CD14-positive monocyte (primary cell): ENCODE measurements around the gene B3GLCT. TPM values are rescaled to one million over a fixed set of nuclear protein-coding genes. Genes with fewer than 3 reads are reported as not detected.

ENCODE experiments used
- DNase-seq, 3 donors: peaks; one replicate each; pipeline ENCODE4 v3.0.0-alpha.2; 2011 to 2022
- H2AFZ ChIP-seq: 2 replicates; pipeline ENCODE4 v1.6.0; 2012; ENCODE audit warnings: mild to moderate bottlenecking, low read depth, low read length, inconsistent platforms; ENCODE audit not compliant: insufficient read depth, poor library complexity, severe bottlenecking
- H3K27ac ChIP-seq, 2 donors: 1 replicate in 1 of 2; 2 replicates in 1 of 2; pipeline ENCODE4 v1.5.1; 2012 to 2013; ENCODE audit warnings: low read length in 2 of 2, control low read depth in 1 of 2, inconsistent platforms in 1 of 2, low read depth in 1 of 2, mild to moderate bottlenecking in 1 of 2
- H3K27me3 ChIP-seq, 2 donors: one replicate each; pipeline versions ENCODE4 v1.6.0 to v1.6.1; 2011 to 2013; ENCODE audit warnings: low read length in 2 of 2; ENCODE audit not compliant: control insufficient read depth in 2 of 2, insufficient read depth in 2 of 2
- H3K36me3 ChIP-seq, 2 donors: replicated peaks in 1 of 2; 1 replicate in 1 of 2; 2 replicates in 1 of 2; pipeline versions ENCODE4 v1.5.1 to v1.6.1; 2012 to 2013; ENCODE audit warnings: low read length in 2 of 2, control low read depth in 1 of 2, inconsistent platforms in 1 of 2, mild to moderate bottlenecking in 1 of 2; ENCODE audit not compliant: insufficient read depth in 2 of 2, control insufficient read depth in 1 of 2
- H3K4me1 ChIP-seq, 2 donors: 1 replicate in 1 of 2; 2 replicates in 1 of 2; pipeline versions ENCODE4 v1.5.1 to v1.6.1; 2012 to 2013; ENCODE audit warnings: low read length in 2 of 2, control low read depth in 1 of 2, inconsistent platforms in 1 of 2, mild to moderate bottlenecking in 1 of 2, moderate library complexity in 1 of 2; ENCODE audit not compliant: insufficient read depth in 2 of 2, control insufficient read depth in 1 of 2
- H3K4me2 ChIP-seq: replicated peaks from 2 replicates; pipeline ENCODE3; 2012; ENCODE audit warnings: low read length, moderate library complexity, mild to moderate bottlenecking; ENCODE audit not compliant: poor library complexity, severe bottlenecking; ENCODE audit errors: extremely low read depth
- H3K4me3 ChIP-seq, 3 experiments: fragments of 200-600 bp in 1 of 3; sonication (generic) in 1 of 3; replicated peaks in 1 of 3; 1 replicate in 2 of 3; 2 replicates in 1 of 3; pipeline ENCODE4 v1.5.1; 2011 to 2013; ENCODE audit warnings: low read length in 3 of 3, mild to moderate bottlenecking in 3 of 3, control low read depth in 2 of 3, low read depth in 2 of 3, inconsistent platforms in 1 of 3, moderate library complexity in 1 of 3
- H3K79me2 ChIP-seq: 2 replicates; pipeline ENCODE4 v1.6.0; 2012; ENCODE audit warnings: mild to moderate bottlenecking, control low read depth, inconsistent platforms, low read length, moderate library complexity; ENCODE audit not compliant: insufficient read depth
- H3K9ac ChIP-seq: 2 replicates; pipeline ENCODE4 v1.6.0; 2017; ENCODE audit warnings: low read length, mild to moderate bottlenecking; ENCODE audit not compliant: insufficient read depth, poor library complexity, severe bottlenecking
- H3K9me3 ChIP-seq, 2 donors: replicated peaks in 1 of 2; 1 replicate in 1 of 2; 2 replicates in 1 of 2; pipeline versions ENCODE4 v1.5.1 to v1.6.1; 2012 to 2013; ENCODE audit warnings: low read length in 2 of 2, control low read depth in 1 of 2; ENCODE audit not compliant: control insufficient read depth in 1 of 2, insufficient read depth in 1 of 2
- H4K20me1 ChIP-seq: 2 replicates; pipeline ENCODE4 v1.6.0; 2012; ENCODE audit warnings: mild to moderate bottlenecking, low read length, control low read depth, moderate library complexity; ENCODE audit not compliant: insufficient read depth
- H3K27ac Mint-ChIP-seq, 7 donors: one replicate each; pipeline ENCODE4 v1.8.0; 2020; ENCODE audit warnings: mild to moderate bottlenecking in 7 of 7, mixed read lengths in 7 of 7, moderate library complexity in 6 of 7, inconsistent platforms in 2 of 7
- H3K27me3 Mint-ChIP-seq, 3 donors: one replicate each; pipeline ENCODE4 v1.8.0; 2021 to 2022; ENCODE audit warnings: low read depth in 3 of 3, mild to moderate bottlenecking in 3 of 3, mixed read lengths in 3 of 3, moderate library complexity in 3 of 3, inconsistent platforms in 1 of 3
- H3K36me3 Mint-ChIP-seq, 2 donors: one replicate each; pipeline ENCODE4 v1.8.0; 2020; ENCODE audit warnings: mixed read lengths in 2 of 2, inconsistent platforms in 1 of 2, mild to moderate bottlenecking in 1 of 2
- H3K4me1 Mint-ChIP-seq: one replicate; pipeline ENCODE4 v1.8.0; 2020; ENCODE audit warnings: mild to moderate bottlenecking, mixed read lengths
- H3K4me3 Mint-ChIP-seq, 2 donors: one replicate each; pipeline ENCODE4 v1.8.0; 2020; ENCODE audit warnings: mild to moderate bottlenecking in 2 of 2, mixed read lengths in 2 of 2, moderate library complexity in 1 of 2
- H3K9me3 Mint-ChIP-seq, 7 donors: one replicate each; pipeline ENCODE4 v1.8.0; 2020 to 2022; ENCODE audit warnings: mixed read lengths in 7 of 7, mild to moderate bottlenecking in 6 of 7, moderate library complexity in 6 of 7, inconsistent platforms in 2 of 7
- WGBS: methylation state at CpG from one replicate; pipeline ENCODE4 v1.1.5; 2013; ENCODE audit warnings: missing lambda C conversion rate; ENCODE audit not compliant: insufficient coverage; 5-methylcytosine and 5-hydroxymethylcytosine counted together
- intact Hi-C, 2 donors: fragments of 100-400 bp; cut with micrococcal nuclease; formaldehyde crosslinking; loops; one replicate each; pipeline versions ENCODE4 v1.15.0 to v1.15.1; 2023
- polyA plus RNA-seq, 3 donors: library from polyadenylated mRNA; depleted of rRNA in 1 of 3; unstranded in 2 of 3; stranded (reverse) in 1 of 3; fragments of 300-500 nt in 2 of 3; fragments of >200 nt in 1 of 3; fragmentation: Illumina TruSeq in 2 of 3; gene quantifications; 1 replicate in 2 of 3; 2 replicates in 1 of 3; pipeline ENCODE4 v1.2.3, GENCODE V29; 2012 to 2021
- TF ChIP-seq, protein P1 (sequence below): fragments of 200-600 bp; IDR thresholded peaks from one replicate; pipeline ENCODE4 v1.8.0; 2022; ENCODE audit warnings: antibody characterized with exemption, mild to moderate bottlenecking

B3GLCT gene
- polyA plus RNA-seq, 3 donors = 0.63 to 2.0 (median 2.0) TPM

DNA sequence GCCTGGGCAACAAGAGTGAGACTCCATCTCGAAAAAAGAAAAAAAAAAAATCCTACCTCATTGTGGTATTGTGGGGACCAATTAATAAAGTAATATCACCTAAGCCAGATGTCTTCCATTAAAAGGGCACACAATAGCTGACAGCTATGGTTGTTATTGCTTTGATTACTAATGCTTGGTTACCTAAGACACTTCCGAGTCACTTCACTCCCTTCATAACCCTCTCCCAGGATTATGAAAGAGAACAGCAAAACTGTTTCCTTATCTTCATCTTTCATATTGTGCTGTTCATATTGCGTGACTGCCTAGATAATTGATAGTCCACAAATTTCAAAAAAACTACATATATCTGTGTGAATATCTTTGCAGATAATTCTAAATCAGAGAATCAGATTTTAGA is 27.8 kb upstream of the B3GLCT start:
- H3K36me3 ChIP-seq = no peaks in the 10 kb centered on the region
- intact Hi-C loops = no loop called here
- H3K9me3 Mint-ChIP-seq = peaks cover 0 to under 1% (median 0%) of the 10 kb centered on the region in 7 donors
- no peak overlapping the region for H3K4me3 Mint-ChIP-seq
- H3K36me3 Mint-ChIP-seq = no peaks in the 10 kb centered on the region
- WGBS = no CpG with 5 or more reads among the region's 3 CpGs
- no peaks in the 10 kb centered on the region for H4K20me1 ChIP-seq
- H3K27ac ChIP-seq = no peak overlapping the region
- H3K4me2 ChIP-seq = no peak overlapping the region
- H3K9ac ChIP-seq = no peak overlapping the region
- no peak overlapping the region for H2AFZ ChIP-seq
- H3K4me3 ChIP-seq = no peak overlapping the region
- no peak overlapping the region for H3K27ac Mint-ChIP-seq
- H3K4me1 Mint-ChIP-seq = no peaks in the 10 kb centered on the region
- H3K27me3 ChIP-seq = no peaks in the 10 kb centered on the region
- H3K9me3 ChIP-seq = no peaks in the 10 kb centered on the region
- TF ChIP-seq, protein P1, sequence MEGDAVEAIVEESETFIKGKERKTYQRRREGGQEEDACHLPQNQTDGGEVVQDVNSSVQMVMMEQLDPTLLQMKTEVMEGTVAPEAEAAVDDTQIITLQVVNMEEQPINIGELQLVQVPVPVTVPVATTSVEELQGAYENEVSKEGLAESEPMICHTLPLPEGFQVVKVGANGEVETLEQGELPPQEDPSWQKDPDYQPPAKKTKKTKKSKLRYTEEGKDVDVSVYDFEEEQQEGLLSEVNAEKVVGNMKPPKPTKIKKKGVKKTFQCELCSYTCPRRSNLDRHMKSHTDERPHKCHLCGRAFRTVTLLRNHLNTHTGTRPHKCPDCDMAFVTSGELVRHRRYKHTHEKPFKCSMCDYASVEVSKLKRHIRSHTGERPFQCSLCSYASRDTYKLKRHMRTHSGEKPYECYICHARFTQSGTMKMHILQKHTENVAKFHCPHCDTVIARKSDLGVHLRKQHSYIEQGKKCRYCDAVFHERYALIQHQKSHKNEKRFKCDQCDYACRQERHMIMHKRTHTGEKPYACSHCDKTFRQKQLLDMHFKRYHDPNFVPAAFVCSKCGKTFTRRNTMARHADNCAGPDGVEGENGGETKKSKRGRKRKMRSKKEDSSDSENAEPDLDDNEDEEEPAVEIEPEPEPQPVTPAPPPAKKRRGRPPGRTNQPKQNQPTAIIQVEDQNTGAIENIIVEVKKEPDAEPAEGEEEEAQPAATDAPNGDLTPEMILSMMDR = no peak
- H3K4me1 ChIP-seq = no peaks in the 10 kb centered on the region
- peaks cover 0 to 3% (median 0%) of the 10 kb centered on the region in 3 donors for H3K27me3 Mint-ChIP-seq
- H3K79me2 ChIP-seq = no peaks in the 10 kb centered on the region
- no peak for DNase-seq

DNA sequence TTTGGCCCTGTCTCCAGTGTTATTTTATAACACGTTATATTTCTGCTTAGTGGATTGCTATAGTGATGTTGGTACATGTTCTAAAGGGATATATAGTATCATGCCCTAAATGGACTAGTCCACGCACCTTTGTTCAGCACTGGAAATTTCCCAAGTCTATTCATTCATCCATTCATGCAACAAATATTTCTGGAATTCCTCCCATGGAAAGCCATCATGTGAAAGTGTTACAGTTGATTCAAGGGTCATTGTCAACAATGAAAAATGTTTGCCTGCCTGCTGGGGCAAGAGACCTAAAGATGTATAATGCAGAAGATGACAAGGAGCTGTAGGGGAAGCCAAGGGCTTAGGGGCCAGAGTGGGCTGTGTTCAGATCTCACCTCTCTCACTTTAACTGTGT is 27.2 kb upstream of the B3GLCT start:
- no peak overlapping the region for H2AFZ ChIP-seq

More for the DNA sequence above, 27.2 kb upstream of the B3GLCT start:
- no peak overlapping the region for H3K4me3 ChIP-seq
- no peaks in the 10 kb centered on the region for H3K9me3 ChIP-seq
- no peaks in the 10 kb centered on the region for H3K79me2 ChIP-seq
- TF ChIP-seq, protein P1 = no peak
- no peak overlapping the region for H3K27ac Mint-ChIP-seq
- no peak for DNase-seq
- H3K36me3 ChIP-seq = no peaks in the 10 kb centered on the region
- no peaks in the 10 kb centered on the region for H3K4me1 Mint-ChIP-seq
- H3K9me3 Mint-ChIP-seq = peaks cover under 1 to 5% (median 3%) of the 10 kb centered on the region in 7 donors
- no peaks in the 10 kb centered on the region for H3K27me3 ChIP-seq
- H3K9ac ChIP-seq = no peak overlapping the region
- H3K27ac ChIP-seq = no peak overlapping the region
- no peaks in the 10 kb centered on the region for H4K20me1 ChIP-seq
- H3K4me2 ChIP-seq = no peak overlapping the region
- intact Hi-C loops = no loop called here
- WGBS = no CpG with 5 or more reads among the region's 2 CpGs
- H3K27me3 Mint-ChIP-seq = peaks cover 0 to 3% (median 1%) of the 10 kb centered on the region in 3 donors
- no peaks in the 10 kb centered on the region for H3K36me3 Mint-ChIP-seq
- H3K4me3 Mint-ChIP-seq = no peak overlapping the region
- no peaks in the 10 kb centered on the region for H3K4me1 ChIP-seq
